K562 (cell line): ENCODE results near the gene TMED5. TPM values are rescaled to one million over a fixed set of nuclear protein-coding genes. Genes with fewer than 3 reads are reported as not detected.

Experiments used
- ADNP ChIP-seq: fragments of 200-800 bp; sonication (Bioruptor generic); IDR thresholded peaks from 2 replicates; pipeline ENCODE4 v1.6.1; 2016; ENCODE audit warnings: missing genetic modification characterization, missing compliant biosample characterization
- ARNT ChIP-seq, 2 experiments: fragments of 450-650 bp; IDR thresholded peaks; 2 replicates each; pipeline ENCODE4 v1.6.1; 2016; ENCODE audit warnings: mild to moderate bottlenecking in 1 of 2
- CGGBP1 ChIP-seq: fragments of 250-450 bp; sonication (Bioruptor Pico); IDR thresholded peaks from 2 replicates; pipeline ENCODE4 v1.9.0; 2021; ENCODE audit warnings: mild to moderate bottlenecking
- FIP1L1 ChIP-seq: fragments of 200-400 bp; formaldehyde crosslinking; IDR thresholded peaks from 2 replicates; pipeline ENCODE4 v1.6.1; 2018; ENCODE audit warnings: mild to moderate bottlenecking, low read depth, low read length; ENCODE audit not compliant: poor library complexity, severe bottlenecking
- FOXA3 ChIP-seq, 2 experiments: fragments of 450-650 bp in 1 of 2; sonication (generic) in 1 of 2; formaldehyde crosslinking; IDR thresholded peaks in 1 of 2; conservative IDR thresholded peaks in 1 of 2; 2 replicates each; pipeline versions ENCODE4 v1.4.0 to v1.8.0; 2020 to 2022; ENCODE audit warnings: mild to moderate bottlenecking in 2 of 2, missing genetic modification reagents in 1 of 2
- GABPB2 ChIP-seq: fragments of 250-450 bp; sonication (Bioruptor Pico); conservative IDR thresholded peaks from 2 replicates; pipeline ENCODE4 v1.5.1; 2021; ENCODE audit warnings: mild to moderate bottlenecking
- L3MBTL2 ChIP-seq: fragments of 450-650 bp; IDR thresholded peaks from 2 replicates; pipeline ENCODE4 v1.6.1; 2016; ENCODE audit warnings: mild to moderate bottlenecking, moderate library complexity
- MYC ChIP-seq, 2 experiments: fragments of 250-450 bp in 1 of 2; sonication (Bioruptor Pico) in 1 of 2; IDR thresholded peaks; 2 replicates each; pipeline versions ENCODE4 v1.5.1 to v1.6.1; 2012 to 2021; ENCODE audit warnings: low read depth in 2 of 2, borderline replicate concordance in 1 of 2, improper control_type of control experiment in 1 of 2, low read length in 1 of 2, mild to moderate bottlenecking in 1 of 2, moderate library complexity in 1 of 2
- NFIC ChIP-seq: fragments of 450-650 bp; IDR thresholded peaks from 2 replicates; pipeline ENCODE4 v1.6.1; 2017; ENCODE audit warnings: mild to moderate bottlenecking, inconsistent platforms
- OTX1 ChIP-seq: fragments of 450-650 bp; formaldehyde crosslinking; IDR thresholded peaks from 2 replicates; pipeline ENCODE4 v1.4.0; 2022; ENCODE audit warnings: mild to moderate bottlenecking
- RAD51 ChIP-seq: fragments of 450-650 bp; IDR thresholded peaks from 2 replicates; pipeline ENCODE4 v1.7.1; 2016; ENCODE audit warnings: low read depth, mild to moderate bottlenecking, borderline replicate concordance
- SMARCA4 ChIP-seq: fragments of 450-650 bp; IDR thresholded peaks from 2 replicates; pipeline ENCODE4 v1.6.1; 2016
- SREBF1 ChIP-seq: fragments of 150-350 bp; IDR thresholded peaks from 2 replicates; pipeline ENCODE4 v1.6.1; 2014; ENCODE audit warnings: antibody characterized with exemption, low read depth, low read length, borderline replicate concordance
- TCF7 ChIP-seq: sonication (generic); IDR thresholded peaks from 2 replicates; pipeline ENCODE4 v1.6.1; 2016; ENCODE audit warnings: antibody characterized with exemption, borderline replicate concordance
- TEAD2 ChIP-seq: fragments of 450-650 bp; IDR thresholded peaks from 2 replicates; pipeline ENCODE4 v1.6.1; 2016; ENCODE audit warnings: missing genetic modification characterization, control low read depth, missing compliant biosample characterization
- TFAM ChIP-seq: fragments of 250-450 bp; sonication (Bioruptor Pico); conservative IDR thresholded peaks from 2 replicates; pipeline ENCODE4 v1.5.0; 2021; ENCODE audit warnings: mild to moderate bottlenecking, moderate library complexity
- TGIF2 ChIP-seq: sonication (generic); formaldehyde crosslinking; IDR thresholded peaks from 2 replicates; pipeline ENCODE4 v1.8.1; 2022; ENCODE audit warnings: mild to moderate bottlenecking, missing genetic modification reagents, moderate library complexity
- USF1 ChIP-seq: sonication (generic); formaldehyde crosslinking; IDR thresholded peaks from 2 replicates; pipeline ENCODE4 v1.9.0; 2022; ENCODE audit warnings: mild to moderate bottlenecking, missing genetic modification reagents
- ZBTB34 ChIP-seq: fragments of 250-450 bp; sonication (Bioruptor Pico); IDR thresholded peaks from 2 replicates; pipeline ENCODE4 v1.8.0; 2021; ENCODE audit warnings: mild to moderate bottlenecking, moderate library complexity
- ZNF263 ChIP-seq: sonication (generic); formaldehyde crosslinking; IDR thresholded peaks from 2 replicates; pipeline ENCODE4 v1.8.0; 2022; ENCODE audit warnings: mild to moderate bottlenecking, missing genetic modification reagents, borderline replicate concordance
- ZNF764 ChIP-seq: fragments of 250-450 bp; sonication (Bioruptor Pico); IDR thresholded peaks from 2 replicates; pipeline ENCODE4 v1.4.0; 2020; ENCODE audit warnings: low read depth, mild to moderate bottlenecking, moderate library complexity
- polyA plus RNA-seq, 8 experiments: library from polyadenylated mRNA; depleted of rRNA in 4 of 8; stranded (reverse) in 5 of 8; unstranded in 3 of 8; fragments of >200 nt; fragmentation: Nextera tagmentation in 2 of 8; fragmentation: Illumina TruSeq in 1 of 8; extraction: Ambion mirVana in 2 of 8; extraction: Trizol in 1 of 8; gene quantifications; 2 replicates each; pipeline versions ENCODE4 v1.2.1 to v1.2.3, GENCODE V29; 2011 to 2014; ENCODE audit warnings: inconsistent platforms in 1 of 8, missing spikeins in 1 of 8
- total RNA-seq, 7 experiments: library from RNA; depleted of rRNA in 6 of 7; stranded (reverse); fragments of >200 nt in 6 of 7; fragmentation: Illumina TruSeq in 2 of 7; extraction: Trizol in 2 of 7; gene quantifications; 2 replicates each; pipeline versions ENCODE4 v1.2.1 to v1.2.3, GENCODE V29; 2011 to 2021; ENCODE audit warnings: low replicate concordance in 1 of 7

The TMED5 gene
- total and polyA plus RNA-seq, 9 of the 15 experiments (the other 6 are each of a cell fraction or from before 2014, with no cell fraction given), result 28.7 to 83.7 (median 67.2) TPM

- TF ChIP-seq SMARCA4, result no peak
- no peak; the same call in 1 of the 2 replicates for TF ChIP-seq NFIC
- TF ChIP-seq GABPB2 (CRISPR knock-in tag), result no peak
- peak; percentile 97 for TF ChIP-seq L3MBTL2
- TF ChIP-seq ZNF764 (CRISPR knock-in tag), result no peak
- TF ChIP-seq ZBTB34 (CRISPR knock-in tag), result no peak
- no peak for TF ChIP-seq RAD51
- peak; percentile 78; the same call in 1 of the 2 replicates for TF ChIP-seq ZNF263 (CRISPR knock-in tag)
- peak; percentile 67 for TF ChIP-seq MYC (IDR thresholded peaks at IDR 0.05; ENCODE audit: low read depth, low read length)
- peak; percentile 90; the same call in 1 of the 2 replicates for TF ChIP-seq MYC (CRISPR knock-in tag; IDR thresholded peaks at IDR 0.05; ENCODE audit: borderline replicate concordance, low read depth)
- TF ChIP-seq TGIF2 (CRISPR knock-in tag), result no peak
- no peak for TF ChIP-seq OTX1 (CRISPR knock-in tag)
- no peak for TF ChIP-seq FOXA3 (CRISPR knock-in tag; conservative IDR thresholded peaks at IDR 0.05 in 1 of 2, IDR thresholded peaks at IDR 0.05 in 1 of 2)
- TF ChIP-seq CGGBP1 (CRISPR knock-in tag), result peak; percentile 72; the same call in 1 of the 2 replicates
- no peak for TF ChIP-seq TEAD2 (tag)
- TF ChIP-seq ARNT (IDR thresholded peaks at IDR 0.05), result no peak
- no peak for TF ChIP-seq ADNP (tag)
- TF ChIP-seq SREBF1, result no peak
- TF ChIP-seq TCF7, result no peak
- TF ChIP-seq USF1 (CRISPR knock-in tag), result peak; percentile 70
- no peak for TF ChIP-seq TFAM
- peak; percentile 85 for TF ChIP-seq FIP1L1
Measured at GRCh38 chr1:93179886-93180722, at the start of gene TMED5 (continued).
